RWPE2 (cell line): ENCODE results near the gene WDR35.

Experiments used
- ATAC-seq: fragments of 200-7000 bp; cut with Tn5 transposase; 3 replicates; pipeline ENCODE4 v1.9.1; 2021; ENCODE audit warnings: low read depth
- DNase-seq: peaks from one replicate; pipeline ENCODE4 v3.0.0-alpha.2; 2020; ENCODE audit warnings: low spot score
- H3K27ac ChIP-seq: fragments of 450-650 bp; 2 replicates; pipeline ENCODE4 v1.5.1; 2017; ENCODE audit warnings: mild to moderate bottlenecking; ENCODE audit not compliant: poor library complexity, severe bottlenecking
- H3K27me3 ChIP-seq: fragments of 250-450 bp; sonication (Bioruptor Pico); 2 replicates; pipeline ENCODE4 v1.5.1; 2021; ENCODE audit warnings: mild to moderate bottlenecking, moderate library complexity; ENCODE audit not compliant: insufficient read depth, poor library complexity, severe bottlenecking
- H3K36me3 ChIP-seq: fragments of 250-450 bp; sonication (Bioruptor Pico); 2 replicates; pipeline ENCODE4 v1.5.1; 2020; ENCODE audit warnings: low read depth, mild to moderate bottlenecking, moderate library complexity
- H3K4me1 ChIP-seq: fragments of 250-450 bp; sonication (Bioruptor Pico); 2 replicates; pipeline ENCODE4 v1.5.1; 2021; ENCODE audit warnings: mild to moderate bottlenecking, moderate library complexity; ENCODE audit not compliant: insufficient read depth, poor library complexity, severe bottlenecking
- H3K4me3 ChIP-seq: fragments of 250-450 bp; sonication (Bioruptor Pico); 2 replicates; pipeline ENCODE4 v1.5.1; 2021; ENCODE audit warnings: mild to moderate bottlenecking, moderate library complexity; ENCODE audit not compliant: severe bottlenecking
- H3K9me3 ChIP-seq: fragments of 250-450 bp; sonication (Bioruptor Pico); 2 replicates; pipeline ENCODE4 v1.5.1; 2021; ENCODE audit warnings: mild to moderate bottlenecking, moderate library complexity; ENCODE audit not compliant: severe bottlenecking
- TF ChIP-seq, protein P1 (sequence below): fragments of 450-650 bp; IDR thresholded peaks from one replicate; pipeline ENCODE4 v1.5.1; 2017; ENCODE audit warnings: mild to moderate bottlenecking, moderate library complexity; ENCODE audit not compliant: poor library complexity, severe bottlenecking

WDR35 gene

DNA sequence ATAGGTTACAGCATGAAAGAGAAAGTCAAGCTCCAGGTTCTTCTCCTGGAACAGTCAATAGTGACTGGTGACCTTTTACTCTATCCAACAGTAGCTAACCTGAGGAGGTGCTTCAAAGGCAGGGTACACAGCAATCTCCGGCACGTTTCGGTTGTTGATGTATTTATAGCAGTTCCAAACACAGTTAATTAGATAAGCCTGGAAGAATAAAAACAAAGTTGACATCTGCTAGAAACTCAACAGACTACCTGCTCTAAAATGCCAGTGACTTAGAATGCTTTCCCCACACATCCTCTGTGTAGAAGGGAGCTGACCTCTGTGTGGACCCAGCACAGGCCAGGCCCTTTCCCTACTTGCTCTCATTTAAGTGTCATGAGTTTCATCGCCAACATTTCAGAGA lies 44.3 kb upstream of the WDR35 start:
- peaks cover 99% of the 10 kb centered on the region for H3K36me3 ChIP-seq
- DNase-seq = no peak
- no peak for ATAC-seq
- H3K4me3 ChIP-seq = no peak overlapping the region
- no peak overlapping the region for H3K27ac ChIP-seq
- TF ChIP-seq, protein P1, sequence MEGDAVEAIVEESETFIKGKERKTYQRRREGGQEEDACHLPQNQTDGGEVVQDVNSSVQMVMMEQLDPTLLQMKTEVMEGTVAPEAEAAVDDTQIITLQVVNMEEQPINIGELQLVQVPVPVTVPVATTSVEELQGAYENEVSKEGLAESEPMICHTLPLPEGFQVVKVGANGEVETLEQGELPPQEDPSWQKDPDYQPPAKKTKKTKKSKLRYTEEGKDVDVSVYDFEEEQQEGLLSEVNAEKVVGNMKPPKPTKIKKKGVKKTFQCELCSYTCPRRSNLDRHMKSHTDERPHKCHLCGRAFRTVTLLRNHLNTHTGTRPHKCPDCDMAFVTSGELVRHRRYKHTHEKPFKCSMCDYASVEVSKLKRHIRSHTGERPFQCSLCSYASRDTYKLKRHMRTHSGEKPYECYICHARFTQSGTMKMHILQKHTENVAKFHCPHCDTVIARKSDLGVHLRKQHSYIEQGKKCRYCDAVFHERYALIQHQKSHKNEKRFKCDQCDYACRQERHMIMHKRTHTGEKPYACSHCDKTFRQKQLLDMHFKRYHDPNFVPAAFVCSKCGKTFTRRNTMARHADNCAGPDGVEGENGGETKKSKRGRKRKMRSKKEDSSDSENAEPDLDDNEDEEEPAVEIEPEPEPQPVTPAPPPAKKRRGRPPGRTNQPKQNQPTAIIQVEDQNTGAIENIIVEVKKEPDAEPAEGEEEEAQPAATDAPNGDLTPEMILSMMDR = no peak
- H3K27me3 ChIP-seq = no peaks in the 10 kb centered on the region
- H3K9me3 ChIP-seq = no peaks in the 10 kb centered on the region
- no peaks in the 10 kb centered on the region for H3K4me1 ChIP-seq

DNA sequence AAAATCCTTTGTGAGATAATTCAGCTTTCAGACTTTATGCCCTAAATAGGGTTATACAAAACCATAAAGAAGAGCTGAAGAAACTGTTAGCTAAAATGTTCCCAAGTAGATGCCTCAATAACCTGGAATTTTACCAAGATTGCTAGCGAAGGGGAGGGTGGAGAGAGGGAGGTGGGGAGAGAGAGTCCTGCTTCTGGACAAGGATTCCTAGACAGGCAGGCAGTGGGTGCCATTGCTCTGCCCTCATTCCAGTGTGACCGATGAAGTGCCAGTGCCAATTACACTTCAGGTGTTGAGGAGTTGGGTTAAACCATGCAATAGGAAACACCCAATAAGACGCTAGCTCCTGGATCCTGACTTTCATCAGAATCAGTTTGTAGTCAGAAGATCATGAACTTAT lies 43.4 kb upstream of the WDR35 start:
- Histone ChIP-seq H3K4me1 (no peaks in the 10 kb centered on the region), H3K27ac (no peak overlapping the region), H3K4me3 (no peak overlapping the region), H3K36me3 (peaks cover 96% of the 10 kb centered on the region), H3K27me3 (no peaks in the 10 kb centered on the region), H3K9me3 (no peaks in the 10 kb centered on the region)
- TF ChIP-seq, protein P1 = no peak
- ATAC-seq (no peak), DNase-seq (no peak)

DNA sequence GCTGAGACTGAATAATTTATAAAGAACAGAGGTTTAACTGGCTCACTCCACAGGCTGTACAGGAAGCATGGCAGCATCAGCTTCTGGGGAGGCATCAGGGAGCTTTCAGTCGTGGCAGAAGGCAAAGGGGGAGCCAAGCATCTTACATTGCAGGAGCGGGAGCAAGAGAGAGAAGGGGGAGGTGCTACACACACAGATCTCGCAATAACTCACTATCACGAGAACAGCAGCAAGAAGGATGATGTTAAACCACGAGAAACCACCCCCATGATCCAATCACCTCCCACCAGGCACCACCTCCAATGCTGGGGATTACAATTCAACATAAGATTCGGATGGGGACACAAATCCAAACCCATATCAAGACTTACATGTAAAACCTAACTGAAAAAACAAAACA lies 40.3 kb upstream of the WDR35 start:
- no peaks in the 10 kb centered on the region for H3K27me3 ChIP-seq
- TF ChIP-seq, protein P1 = no peak
- ATAC-seq (no peak), DNase-seq (no peak)
- peaks cover 74% of the 10 kb centered on the region for H3K36me3 ChIP-seq
- no peak overlapping the region for H3K27ac ChIP-seq
- no peaks in the 10 kb centered on the region for H3K4me1 ChIP-seq
- H3K4me3 ChIP-seq = no peak overlapping the region
- no peaks in the 10 kb centered on the region for H3K9me3 ChIP-seq

DNA sequence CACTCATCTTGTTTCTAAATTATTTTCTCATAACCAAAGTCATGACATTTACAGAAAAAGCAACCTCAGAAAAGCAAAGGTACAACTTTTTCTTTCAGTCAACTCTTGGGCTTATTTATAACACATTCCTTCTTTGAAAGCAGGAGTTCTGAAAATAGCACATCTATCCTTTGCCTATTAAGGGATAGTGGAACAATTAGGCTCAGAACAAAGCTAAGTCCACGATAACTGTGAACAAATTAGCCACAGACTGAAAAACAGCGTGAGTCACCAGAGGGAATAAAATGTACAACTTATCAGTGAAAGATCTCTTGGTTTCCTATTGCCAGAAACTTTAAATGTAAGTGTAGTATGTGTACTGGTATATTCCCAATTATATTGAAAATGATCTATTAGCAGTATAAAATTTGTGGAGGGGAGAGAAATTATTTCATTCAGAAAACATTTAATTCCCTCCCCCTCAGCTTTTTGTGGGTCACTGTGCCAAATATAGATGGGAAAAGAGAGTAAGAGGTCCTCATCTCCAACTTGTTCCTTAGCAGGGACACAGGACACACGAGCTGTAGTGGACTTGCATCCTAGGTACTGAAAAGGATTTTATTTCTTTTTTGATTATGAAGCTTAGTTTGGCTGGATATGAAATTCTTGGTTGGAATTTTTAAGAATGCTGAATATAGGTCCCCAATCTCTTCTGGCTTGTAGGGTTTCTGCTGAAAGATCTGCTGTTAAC lies 38.0 kb upstream of the WDR35 start:
- no peaks in the 10 kb centered on the region for H3K9me3 ChIP-seq
- no peaks in the 10 kb centered on the region for H3K4me1 ChIP-seq
- no peak overlapping the region for H3K27ac ChIP-seq

DNA sequence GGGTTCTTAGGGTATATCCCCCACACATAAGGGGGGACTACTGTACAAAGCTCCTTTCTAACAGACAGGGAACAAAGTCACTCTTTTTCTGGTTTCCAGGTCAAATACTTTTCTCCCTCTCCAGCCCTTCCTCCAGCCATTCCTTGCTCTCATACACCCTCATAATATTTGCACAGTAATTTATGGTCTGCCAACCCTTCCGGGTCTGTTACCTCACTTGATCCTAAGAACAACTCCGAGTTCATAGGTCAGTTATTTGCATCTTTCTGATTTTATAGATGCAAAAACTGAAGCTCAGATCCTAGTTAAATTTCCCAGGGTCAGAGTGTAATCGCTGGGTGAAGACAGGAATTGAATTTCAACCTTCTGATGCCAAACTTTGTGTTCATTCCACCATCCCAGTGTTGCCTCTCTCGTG lies 37.4 kb upstream of the WDR35 start:
- no peak for ATAC-seq
- Histone ChIP-seq H3K9me3 (no peaks in the 10 kb centered on the region), H3K4me3 (no peak overlapping the region), H3K36me3 (peaks cover 44% of the 10 kb centered on the region), H3K4me1 (no peaks in the 10 kb centered on the region), H3K27ac (no peak overlapping the region), H3K27me3 (no peaks in the 10 kb centered on the region)
- DNase-seq = no peak
- TF ChIP-seq, protein P1 = no peak

More for the DNA sequence above, 38.0 kb upstream of the WDR35 start:
- Histone ChIP-seq H3K27me3 (no peaks in the 10 kb centered on the region), H3K4me3 (no peak overlapping the region), H3K36me3 (peaks cover 50% of the 10 kb centered on the region)
- TF ChIP-seq, protein P1 = no peak
- no peak for ATAC-seq
- DNase-seq = no peak
